HG03095 (cell line): ENCODE results near the gene THAP3.

Experiments used
- ATAC-seq: cut with Tn5 transposase; IDR thresholded peaks from one replicate; pipeline ENCODE4 v1.9.1; 2021; ENCODE audit warnings: moderate library complexity; ENCODE audit not compliant: unreplicated experiment

Gene THAP3

DNA sequence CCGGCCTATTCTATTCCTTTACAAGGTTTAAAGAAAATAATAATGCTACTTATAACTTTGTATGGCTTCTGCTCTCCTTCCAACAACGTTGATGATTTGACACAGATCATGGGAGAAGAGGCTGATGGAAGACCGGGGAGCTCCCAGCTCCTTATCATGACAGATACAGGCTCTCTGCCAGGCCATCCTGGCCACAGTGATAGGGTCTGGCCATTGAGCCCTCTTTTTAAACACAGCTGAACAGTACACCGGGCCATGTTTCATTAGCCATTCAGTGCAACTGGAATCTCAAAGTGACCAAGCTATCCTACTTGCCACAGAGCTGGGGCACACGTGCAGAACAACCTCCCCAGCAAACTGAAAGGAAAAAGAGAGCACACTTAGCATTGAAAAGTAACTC is 42.0 kb downstream of the THAP3 start:
- no peak for ATAC-seq

DNA sequence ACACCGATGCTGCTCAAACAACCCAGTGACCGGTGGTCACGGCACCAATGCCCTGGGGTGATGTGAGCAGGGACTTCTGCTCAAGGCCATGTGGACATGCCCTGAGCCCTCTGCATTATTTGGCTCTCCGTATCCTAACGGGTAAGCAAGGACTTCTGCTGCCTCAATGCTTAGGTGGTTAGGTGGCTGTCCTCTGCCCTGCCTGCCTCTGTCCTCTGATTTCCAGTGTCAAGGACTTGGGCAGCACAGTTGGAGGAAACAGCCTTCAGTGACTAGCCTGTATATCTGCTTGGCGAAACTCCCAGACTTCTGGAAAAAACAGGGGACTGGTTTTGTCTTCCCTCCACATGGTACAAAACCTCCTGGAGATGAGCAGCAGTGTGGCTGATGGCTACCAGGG is 42.5 kb downstream of the THAP3 start:
- no peak for ATAC-seq

DNA sequence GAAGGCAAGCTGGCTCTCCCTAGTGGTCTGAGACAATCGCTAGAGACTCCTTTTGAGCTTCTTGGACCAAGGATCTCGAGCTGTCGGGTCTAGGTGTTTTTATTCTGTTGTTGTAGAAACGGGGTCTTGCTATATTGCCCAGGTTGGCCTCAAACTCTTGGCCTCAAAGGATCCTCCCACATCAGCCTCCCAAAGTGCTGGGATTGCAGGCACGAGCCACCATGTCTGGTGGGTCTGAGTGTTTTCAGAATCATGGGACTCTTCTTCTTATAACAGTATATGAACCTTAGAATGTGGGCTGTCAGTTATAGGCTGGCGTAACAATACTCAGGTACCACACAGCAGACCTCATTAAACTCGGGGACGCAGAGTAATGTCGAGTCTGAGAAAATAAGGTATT is 43.8 kb downstream of the THAP3 start:
- ATAC-seq: no peak

DNA sequence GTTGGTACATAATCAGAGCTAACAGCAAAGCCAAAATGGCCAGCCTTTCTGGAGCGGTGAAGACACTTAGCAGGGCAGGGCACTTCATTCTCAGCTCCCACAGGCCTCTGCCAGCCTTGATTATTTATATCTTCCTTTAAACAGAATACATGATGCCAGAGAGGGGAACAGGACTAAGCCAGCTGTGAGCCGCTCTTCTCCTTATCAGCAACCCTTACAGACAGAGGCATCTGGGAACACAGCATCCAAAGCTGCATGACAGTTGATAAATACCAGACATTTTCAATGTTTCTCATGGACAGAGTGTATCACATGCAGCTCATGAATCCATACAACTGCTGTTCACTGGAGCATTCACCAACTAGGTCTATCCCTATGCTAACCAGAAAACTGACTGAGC is 47.9 kb downstream of the THAP3 start:
- ATAC-seq: no peak

DNA sequence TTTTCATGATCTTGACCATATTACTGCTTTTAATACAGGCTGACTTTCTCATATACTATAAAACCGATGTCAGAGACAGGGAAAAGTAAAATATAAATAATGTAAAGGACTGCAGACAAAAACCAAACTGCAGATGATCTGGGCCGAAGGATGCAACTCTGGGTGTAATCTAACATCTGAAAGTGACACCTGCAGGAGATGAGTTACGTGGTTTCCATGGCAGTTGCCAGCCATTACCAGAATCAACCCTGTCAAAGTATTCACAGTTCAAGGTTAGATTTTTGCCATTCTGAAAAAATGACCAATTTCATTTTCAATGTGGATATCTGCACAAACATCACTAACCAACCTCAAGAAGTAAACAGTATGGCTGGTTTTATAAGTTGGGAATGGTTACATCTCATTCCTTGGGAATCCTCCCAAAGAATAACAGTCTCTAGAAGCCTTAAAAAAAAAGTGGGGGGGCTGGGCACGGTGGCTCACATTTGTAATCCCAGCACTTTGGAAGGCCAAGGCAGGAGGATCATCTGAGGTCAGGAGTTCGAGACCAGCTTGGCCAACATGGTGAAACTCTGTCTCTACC is 49.2 kb downstream of the THAP3 start:
- no peak for ATAC-seq

DNA sequence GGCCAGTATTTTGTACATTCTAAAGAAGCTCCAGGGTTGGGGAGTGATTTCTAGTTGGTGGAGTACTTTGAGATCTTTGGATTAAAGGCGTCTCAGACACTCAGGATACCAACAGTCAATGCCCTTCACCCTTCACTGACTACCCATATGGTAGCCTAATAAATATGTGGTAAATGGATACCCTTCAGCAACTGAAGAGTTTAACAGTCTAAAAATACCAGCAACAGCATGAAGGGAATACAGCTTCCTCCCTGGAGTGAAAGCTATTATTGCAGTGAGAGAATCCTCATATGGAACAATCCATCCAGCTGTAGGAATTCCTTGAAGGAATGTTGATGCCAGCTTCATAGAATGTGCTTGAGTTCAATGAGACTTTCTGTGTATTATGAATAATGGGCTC is 50.1 kb downstream of the THAP3 start:
- no peak for ATAC-seq

DNA sequence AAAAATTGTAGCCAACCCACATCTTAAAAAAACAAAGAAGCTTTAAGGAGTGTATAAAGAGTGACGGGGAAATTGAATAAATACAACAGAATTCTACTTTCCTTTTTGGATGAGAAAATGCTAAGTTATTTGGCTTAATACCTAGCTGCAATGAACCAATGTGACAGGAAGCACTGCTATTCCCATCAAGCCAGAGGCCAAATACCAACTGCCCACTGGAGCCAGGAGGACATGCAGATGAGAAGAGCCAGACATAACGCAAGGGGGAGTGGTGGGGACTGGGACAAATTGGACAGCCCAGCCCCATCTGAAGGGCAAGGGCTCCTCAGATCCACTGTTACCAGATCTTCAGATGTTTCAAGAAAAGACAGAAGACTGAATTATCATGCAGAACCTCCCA is 51.3 kb downstream of the THAP3 start:
- ATAC-seq: no peak
